MCF 10A (cell line): ENCODE data around the gene SWT1. TPM values are rescaled to one million over a fixed set of nuclear protein-coding genes. Genes with fewer than 3 reads are reported as not detected.
A peak's percentile ranks its signal among the peaks of the same experiment; 100 is the strongest.

ENCODE experiments used
- BruUV-seq: library from RNA; stranded (reverse); fragments of 400-500 nt; replicated peaks from 2 replicates; lab custom pipeline; 2021; lab: Mats Ljungman, UMichigan
- CTCF ChIA-PET: fragments of 300-600 bp; sonication (Branson Sonifier 250); formaldehyde crosslinking; extraction: SDS; loops from one replicate; lab custom pipeline; 2021; ENCODE audit warnings: antibody characterized with exemption, inconsistent platforms; lab: Yijun Ruan, JAX
- POLR2A ChIA-PET: fragments of 300-600, 350-650 bp; sonication (Branson Sonifier 250); formaldehyde crosslinking; extraction: SDS; loops from one replicate; lab custom pipeline; 2020; ENCODE audit warnings: antibody characterized with exemption, inconsistent platforms; lab: Yijun Ruan, JAX
- DNase-seq: peaks from one replicate; pipeline ENCODE4 v3.0.0-alpha.2; 2018; ENCODE audit not compliant: unreplicated experiment
- H3K27ac Mint-ChIP-seq: one replicate; pipeline ENCODE4 v1.8.0; 2022; ENCODE audit warnings: mild to moderate bottlenecking, low read depth, mixed read lengths; ENCODE audit not compliant: unreplicated experiment
- H3K27me3 Mint-ChIP-seq: one replicate; pipeline ENCODE4 v1.8.0; 2022; ENCODE audit warnings: mixed read lengths; ENCODE audit not compliant: insufficient read depth, unreplicated experiment
- H3K36me3 Mint-ChIP-seq: one replicate; pipeline ENCODE4 v1.8.0; 2022; ENCODE audit warnings: mild to moderate bottlenecking, moderate library complexity, mixed read lengths; ENCODE audit not compliant: insufficient read depth, unreplicated experiment
- H3K4me1 Mint-ChIP-seq: one replicate; pipeline ENCODE4 v1.8.0; 2022; ENCODE audit warnings: mixed read lengths; ENCODE audit not compliant: insufficient read depth, unreplicated experiment
- H3K4me3 Mint-ChIP-seq: one replicate; pipeline ENCODE4 v1.8.0; 2022; ENCODE audit warnings: mild to moderate bottlenecking, moderate library complexity, mixed read lengths; ENCODE audit not compliant: unreplicated experiment
- H3K9me3 Mint-ChIP-seq: one replicate; pipeline ENCODE4 v1.8.0; 2022; ENCODE audit warnings: mixed read lengths; ENCODE audit not compliant: unreplicated experiment
- intact Hi-C: fragments of 100-400 bp; cut with micrococcal nuclease; formaldehyde crosslinking; loops from 2 replicates; pipeline ENCODE4 v1.14.1; 2022
- total RNA-seq: library from RNA; stranded (reverse); gene quantifications from 2 replicates; pipeline ENCODE4 v1.2.3, GENCODE V29; 2022
- TF ChIP-seq, protein P1 (sequence below): fragments of 200-600 bp; IDR thresholded peaks from one replicate; pipeline ENCODE4 v1.8.0; 2022; ENCODE audit warnings: antibody characterized with exemption, mild to moderate bottlenecking; ENCODE audit not compliant: unreplicated experiment

The SWT1 gene
- total RNA-seq, 1 experiment from 2014 or later = 2.1 TPM

GRCh38 chr1:185317034-185317885, 160.3 kb downstream of the SWT1 start, which contains the start of gene IVNS1ABP:
Gene IVNS1ABP, minus strand, starts transcription at chr1:185317243. Its CDS starts 7,750 bp downstream, at chr1:185309493.
- peak; percentile 98 for DNase-seq
- no TSS peak for BruUV-seq
- Mint-ChIP-seq H3K27me3 (no peaks in the 10 kb centered on the region), H3K4me3 (peak within 1 kb of the TSS; percentile 85), H3K9me3 (peaks cover 9% of the 10 kb centered on the region), H3K36me3 (peaks cover 14% of the 10 kb centered on the region), H3K27ac (peak within 1 kb of the TSS; percentile 94), H3K4me1 (peaks cover 36% of the 10 kb centered on the region)
- intact Hi-C loops = loop anchor here (1.0 to 5.0 kb wide), 5 partner anchors 160 to 353 kb away; partner anchors contain the start of genes SWT1 and TRMT1L
- CTCF ChIA-PET = interaction anchor here (0.5 to 5.9 kb wide), 44 partner anchors 9 to 1191 kb away, joined by 3 to 58 read pairs (median 4); no protein-coding TSS in a partner anchor
- POLR2A ChIA-PET = interaction anchor here (0.6 to 5.1 kb wide), 54 partner anchors 10 to 1058 kb away, joined by 3 to 74 read pairs (median 5); partner anchors contain the start of genes SWT1, TPR and TRMT1L
- TF ChIP-seq, protein P1, sequence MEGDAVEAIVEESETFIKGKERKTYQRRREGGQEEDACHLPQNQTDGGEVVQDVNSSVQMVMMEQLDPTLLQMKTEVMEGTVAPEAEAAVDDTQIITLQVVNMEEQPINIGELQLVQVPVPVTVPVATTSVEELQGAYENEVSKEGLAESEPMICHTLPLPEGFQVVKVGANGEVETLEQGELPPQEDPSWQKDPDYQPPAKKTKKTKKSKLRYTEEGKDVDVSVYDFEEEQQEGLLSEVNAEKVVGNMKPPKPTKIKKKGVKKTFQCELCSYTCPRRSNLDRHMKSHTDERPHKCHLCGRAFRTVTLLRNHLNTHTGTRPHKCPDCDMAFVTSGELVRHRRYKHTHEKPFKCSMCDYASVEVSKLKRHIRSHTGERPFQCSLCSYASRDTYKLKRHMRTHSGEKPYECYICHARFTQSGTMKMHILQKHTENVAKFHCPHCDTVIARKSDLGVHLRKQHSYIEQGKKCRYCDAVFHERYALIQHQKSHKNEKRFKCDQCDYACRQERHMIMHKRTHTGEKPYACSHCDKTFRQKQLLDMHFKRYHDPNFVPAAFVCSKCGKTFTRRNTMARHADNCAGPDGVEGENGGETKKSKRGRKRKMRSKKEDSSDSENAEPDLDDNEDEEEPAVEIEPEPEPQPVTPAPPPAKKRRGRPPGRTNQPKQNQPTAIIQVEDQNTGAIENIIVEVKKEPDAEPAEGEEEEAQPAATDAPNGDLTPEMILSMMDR = no peak

GRCh38 chr1:185317886-185318310, 160.9 kb downstream of the SWT1 start:
- Mint-ChIP-seq H3K4me1 (peaks cover 32% of the 10 kb centered on the region), H3K9me3 (peaks cover 9% of the 10 kb centered on the region), H3K27ac (peak overlapping the region; percentile 94), H3K4me3 (peak overlapping the region; percentile 85), H3K27me3 (no peaks in the 10 kb centered on the region), H3K36me3 (peaks cover 14% of the 10 kb centered on the region)
- ChIA-PET POLR2A (interaction anchor here (0.6 to 5.1 kb wide), 39 partner anchors 9 to 461 kb away, joined by 3 to 74 read pairs (median 8); partner anchors contain the start of genes SWT1 and TRMT1L), CTCF (interaction anchor here (0.6 to 5.9 kb wide), 33 partner anchors 9 to 427 kb away, joined by 3 to 58 read pairs (median 4); no protein-coding TSS in a partner anchor)
- intact Hi-C loops = loop anchor here (1.0 to 5.0 kb wide), 5 partner anchors 161 to 352 kb away; partner anchors contain the start of genes SWT1 and TRMT1L
- DNase-seq = peak; percentile 75
- TF ChIP-seq, protein P1 = no peak
- TSS peak; percentile 69 for BruUV-seq

- intact Hi-C loops = loop anchor here (5.0 kb wide), 2 partner anchors 161 to 329 kb away; partner anchors contain the start of genes SWT1 and TRMT1L
- Mint-ChIP-seq H3K27me3 (no peaks in the 10 kb centered on the region), H3K27ac (peak overlapping the region; percentile 94), H3K36me3 (peaks cover 14% of the 10 kb centered on the region), H3K9me3 (peaks cover 9% of the 10 kb centered on the region), H3K4me1 (peaks cover 26% of the 10 kb centered on the region), H3K4me3 (peak overlapping the region; percentile 85)
- no TSS peak for BruUV-seq
- TF ChIP-seq, protein P1 = no peak
- CTCF ChIA-PET = interaction anchor here (0.6 to 5.9 kb wide), 25 partner anchors 17 to 1816 kb away, joined by 3 to 58 read pairs (median 4); no protein-coding TSS in a partner anchor
- POLR2A ChIA-PET = interaction anchor here (0.8 to 5.1 kb wide), 28 partner anchors 8 to 361 kb away, joined by 3 to 74 read pairs (median 16); partner anchors contain the start of genes SWT1 and TRMT1L
- DNase-seq = no peak
Measured at GRCh38 chr1:185318431-185319138, 161.6 kb downstream of the SWT1 start.
